Liver (tissue), 3 donors: ENCODE measurements around the gene GMEB1.

Source experiments
- CTCF ChIP-seq: fragments of 150-350 bp; IDR thresholded peaks from 2 replicates; pipeline ENCODE4 v1.5.1; 2017; ENCODE audit warnings: improper control_type of control experiment, low read depth, low read length; ENCODE audit not compliant: missing input control
- EGR1 ChIP-seq, 2 donors: IDR thresholded peaks; 2 replicates each; pipeline ENCODE4 v1.6.1; 2016 to 2018; ENCODE audit warnings: antibody characterized with exemption in 2 of 2, low read depth in 2 of 2
- GABPA ChIP-seq, 2 donors: IDR thresholded peaks in 1 of 2; conservative IDR thresholded peaks in 1 of 2; 2 replicates each; pipeline ENCODE4 v1.6.1; 2016; ENCODE audit warnings: antibody characterized with exemption in 2 of 2, mild to moderate bottlenecking in 1 of 2, moderate library complexity in 1 of 2
- MAX ChIP-seq: IDR thresholded peaks from 2 replicates; pipeline ENCODE4 v1.6.1; 2016; ENCODE audit warnings: antibody characterized with exemption
- RAD21 ChIP-seq, 2 donors: IDR thresholded peaks; 2 replicates each; pipeline ENCODE4 v1.6.1; 2016; ENCODE audit warnings: antibody characterized with exemption in 2 of 2, mild to moderate bottlenecking in 2 of 2
- REST ChIP-seq: IDR thresholded peaks from 2 replicates; pipeline ENCODE4 v1.6.1; 2016; ENCODE audit warnings: antibody characterized with exemption, mild to moderate bottlenecking
- SP1 ChIP-seq: IDR thresholded peaks from 2 replicates; pipeline ENCODE4 v1.6.1; 2018; ENCODE audit warnings: antibody characterized with exemption, mild to moderate bottlenecking
- ZBTB33 ChIP-seq: IDR thresholded peaks from 2 replicates; pipeline ENCODE4 v1.6.1; 2016; ENCODE audit warnings: antibody characterized with exemption
- donor health status: healthy.
- donor health status: healthy.

- TF ChIP-seq CTCF = no peak
- no peak for TF ChIP-seq SP1
- TF ChIP-seq GABPA (IDR thresholded peaks at IDR 0.05 in 1 of 2, conservative IDR thresholded peaks at IDR 0.05 in 1 of 2) = no peak
- no peak for TF ChIP-seq REST
- no peak for TF ChIP-seq MAX
- no peak for TF ChIP-seq RAD21 (IDR thresholded peaks at IDR 0.05)
- TF ChIP-seq ZBTB33 = no peak
- no peak for TF ChIP-seq EGR1 (IDR thresholded peaks at IDR 0.05; ENCODE audit: low read depth in 2 of 2)
Measured at GRCh38 chr1:28656335-28656734, 12.2 kb upstream of the GMEB1 start.
